Fibroblast of villous mesenchyme (primary cell): ENCODE data around the gene NRIP3. TPM values are rescaled to one million over a fixed set of nuclear protein-coding genes. Genes with fewer than 3 reads are reported as not detected.

Source experiments
- DNase-seq: peaks from one replicate; pipeline ENCODE4 v3.0.0-alpha.2; 2010; ENCODE audit warnings: low read depth
- H3K4me3 ChIP-seq: 2 replicates; pipeline ENCODE4 v1.5.1; 2011; ENCODE audit warnings: low read depth, mild to moderate bottlenecking, low read length
- total RNA-seq: library from RNA; depleted of rRNA; stranded (reverse); fragments of >200 nt; gene quantifications from 2 replicates; pipeline ENCODE4 v1.2.3, GENCODE V29; 2012
- TF ChIP-seq, protein P1 (sequence below): IDR thresholded peaks from 2 replicates; pipeline ENCODE4 v1.5.1; 2012; ENCODE audit warnings: low read depth, mild to moderate bottlenecking, low read length; ENCODE audit not compliant: insufficient read depth

Gene NRIP3
- total RNA-seq, 1 donor = 10.8 TPM

DNA sequence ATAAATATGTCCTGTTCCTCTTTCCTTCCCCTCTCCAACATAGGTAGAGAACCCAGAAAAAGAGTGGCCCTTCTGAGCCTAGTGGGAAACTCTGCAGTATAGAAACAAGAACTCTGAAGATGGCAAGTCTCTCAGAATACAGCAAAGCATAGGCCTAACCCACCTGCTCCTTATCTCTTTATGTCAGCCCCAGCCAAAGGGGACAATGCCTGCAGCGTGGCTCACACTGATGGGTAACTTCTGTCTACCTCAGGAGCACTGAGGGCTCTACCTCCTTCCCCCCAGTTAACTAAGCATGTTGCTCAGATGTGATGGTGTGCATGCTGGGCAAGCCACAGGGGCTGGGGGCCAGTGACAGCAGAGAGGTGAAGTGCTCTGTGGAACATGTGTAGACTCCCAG lies 4.9 kb upstream of the NRIP3 start:
- H3K4me3 ChIP-seq = no peak overlapping the region
- DNase-seq = no peak
- TF ChIP-seq, protein P1, sequence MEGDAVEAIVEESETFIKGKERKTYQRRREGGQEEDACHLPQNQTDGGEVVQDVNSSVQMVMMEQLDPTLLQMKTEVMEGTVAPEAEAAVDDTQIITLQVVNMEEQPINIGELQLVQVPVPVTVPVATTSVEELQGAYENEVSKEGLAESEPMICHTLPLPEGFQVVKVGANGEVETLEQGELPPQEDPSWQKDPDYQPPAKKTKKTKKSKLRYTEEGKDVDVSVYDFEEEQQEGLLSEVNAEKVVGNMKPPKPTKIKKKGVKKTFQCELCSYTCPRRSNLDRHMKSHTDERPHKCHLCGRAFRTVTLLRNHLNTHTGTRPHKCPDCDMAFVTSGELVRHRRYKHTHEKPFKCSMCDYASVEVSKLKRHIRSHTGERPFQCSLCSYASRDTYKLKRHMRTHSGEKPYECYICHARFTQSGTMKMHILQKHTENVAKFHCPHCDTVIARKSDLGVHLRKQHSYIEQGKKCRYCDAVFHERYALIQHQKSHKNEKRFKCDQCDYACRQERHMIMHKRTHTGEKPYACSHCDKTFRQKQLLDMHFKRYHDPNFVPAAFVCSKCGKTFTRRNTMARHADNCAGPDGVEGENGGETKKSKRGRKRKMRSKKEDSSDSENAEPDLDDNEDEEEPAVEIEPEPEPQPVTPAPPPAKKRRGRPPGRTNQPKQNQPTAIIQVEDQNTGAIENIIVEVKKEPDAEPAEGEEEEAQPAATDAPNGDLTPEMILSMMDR = no peak

DNA sequence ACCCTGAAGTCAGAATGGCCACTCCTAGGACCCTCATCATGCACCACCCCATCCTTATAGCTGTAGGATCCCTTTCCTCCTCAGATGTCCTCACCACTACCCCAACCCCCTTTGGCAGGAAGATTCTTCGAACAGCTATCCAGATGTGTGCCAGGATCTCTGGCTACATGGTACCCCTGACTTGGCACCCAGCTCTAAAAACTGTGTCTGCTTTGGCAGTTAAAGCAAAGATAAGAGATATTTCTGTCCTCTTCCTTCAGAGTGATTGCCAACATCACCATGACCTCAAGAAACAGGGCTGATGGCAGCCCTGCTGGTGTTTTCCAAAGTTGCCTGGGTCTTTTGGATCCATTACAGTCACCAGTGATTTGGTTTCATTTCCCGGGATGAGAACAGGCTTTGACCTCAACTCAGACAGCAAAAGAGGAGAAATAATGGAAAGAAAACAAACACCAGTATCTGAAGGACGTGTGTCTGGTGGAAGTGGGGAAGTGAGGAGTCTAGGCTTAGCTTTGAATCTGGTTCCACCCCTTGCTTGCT lies 4.3 kb upstream of the NRIP3 start:
- no peak for DNase-seq
- H3K4me3 ChIP-seq = no peak overlapping the region
- TF ChIP-seq, protein P1 = no peak

DNA sequence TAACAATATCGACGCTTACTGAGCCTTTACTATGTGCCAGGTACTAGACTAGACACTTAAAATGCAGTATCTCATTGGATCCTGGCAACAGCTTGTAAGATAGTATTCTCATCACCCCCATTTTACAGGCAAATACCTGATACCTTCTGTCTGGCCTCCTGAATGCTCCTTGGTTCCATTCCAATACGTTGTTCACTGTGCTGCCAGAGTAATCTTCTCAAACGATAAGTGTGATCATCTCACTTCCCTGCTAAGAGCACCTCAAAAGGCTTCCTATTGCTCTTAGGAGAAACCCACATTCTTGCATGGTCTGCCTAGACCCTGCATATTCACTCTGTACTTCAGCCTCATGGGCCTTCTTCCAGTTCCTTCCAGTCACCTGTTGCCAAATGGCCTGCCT lies 1.3 kb upstream of the NRIP3 start:
- DNase-seq = no peak
- TF ChIP-seq, protein P1 = no peak
- H3K4me3 ChIP-seq = no peak overlapping the region

DNA sequence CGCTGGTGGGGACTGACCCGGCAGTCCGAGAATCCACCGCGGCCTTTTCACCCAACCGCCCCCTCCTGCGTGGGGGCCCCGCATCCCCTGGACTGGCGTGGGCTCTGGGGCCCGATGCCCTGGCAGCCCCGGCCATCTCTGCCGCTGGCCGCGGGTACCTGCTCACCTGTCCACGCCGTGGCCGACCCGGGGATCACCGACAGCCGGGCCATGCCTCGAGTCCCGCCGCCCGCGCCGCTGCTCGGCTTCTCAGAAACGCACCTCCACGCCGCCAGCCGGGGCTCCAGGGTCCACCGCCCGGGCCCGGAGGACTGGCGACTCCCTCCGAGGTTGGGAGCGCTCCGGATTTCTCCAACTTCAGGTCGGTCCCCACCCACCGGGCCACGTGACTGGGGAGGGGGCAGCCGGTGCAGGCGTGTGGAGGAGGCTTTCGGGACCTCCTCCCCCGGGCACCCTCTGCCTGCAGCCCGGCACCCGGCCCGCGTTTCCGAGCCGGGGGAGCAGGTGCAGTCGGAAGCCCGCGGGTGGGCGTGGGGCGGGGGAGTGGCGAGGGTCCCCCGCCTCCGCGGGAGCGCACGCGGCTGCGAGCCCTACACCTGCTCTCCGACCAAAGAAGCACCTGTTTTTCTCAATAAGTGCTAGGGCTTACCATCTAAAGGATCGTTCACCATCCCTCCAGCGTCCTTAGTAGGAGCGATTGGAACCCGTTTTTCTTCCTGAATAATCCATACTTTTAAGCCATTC lies 554 bp upstream of the NRIP3 start:
- TF ChIP-seq, protein P1 = no peak
- peak overlapping the region; percentile 54 for H3K4me3 ChIP-seq
- DNase-seq = no peak

DNA sequence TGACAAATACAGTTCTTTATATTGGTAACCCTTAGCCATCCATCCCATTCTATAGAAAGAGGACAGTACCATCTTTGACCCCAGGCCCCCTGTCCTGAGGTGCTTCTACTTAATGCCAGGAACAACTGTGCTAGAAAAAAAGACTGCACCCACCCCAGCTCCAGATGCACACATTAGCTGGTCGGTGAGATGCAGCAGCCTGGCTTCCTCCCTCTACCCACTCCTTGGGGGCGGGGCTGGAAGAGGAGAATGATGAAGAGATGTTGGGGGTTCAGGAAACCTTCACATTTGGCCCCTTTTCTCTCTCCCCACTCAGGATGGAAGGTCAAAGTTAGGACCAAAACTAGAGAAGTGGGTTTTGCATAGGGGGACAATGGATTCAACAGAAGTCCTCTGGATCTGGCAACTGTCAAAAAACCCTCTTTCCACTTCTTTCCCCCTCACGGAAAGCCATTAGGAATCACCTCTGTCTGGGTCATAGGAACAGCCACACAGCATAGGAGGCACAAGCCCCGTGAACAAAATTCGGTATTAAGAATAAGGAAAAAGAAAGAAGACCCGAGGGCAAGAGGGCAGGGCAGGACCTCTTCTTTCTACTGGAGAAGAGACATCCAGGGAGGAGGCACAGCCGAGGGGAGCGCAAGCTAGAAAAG lies 755 bp downstream of the NRIP3 start:
- DNase-seq = no peak
- H3K4me3 ChIP-seq = peak overlapping the region; percentile 54
- TF ChIP-seq, protein P1 = no peak

DNA sequence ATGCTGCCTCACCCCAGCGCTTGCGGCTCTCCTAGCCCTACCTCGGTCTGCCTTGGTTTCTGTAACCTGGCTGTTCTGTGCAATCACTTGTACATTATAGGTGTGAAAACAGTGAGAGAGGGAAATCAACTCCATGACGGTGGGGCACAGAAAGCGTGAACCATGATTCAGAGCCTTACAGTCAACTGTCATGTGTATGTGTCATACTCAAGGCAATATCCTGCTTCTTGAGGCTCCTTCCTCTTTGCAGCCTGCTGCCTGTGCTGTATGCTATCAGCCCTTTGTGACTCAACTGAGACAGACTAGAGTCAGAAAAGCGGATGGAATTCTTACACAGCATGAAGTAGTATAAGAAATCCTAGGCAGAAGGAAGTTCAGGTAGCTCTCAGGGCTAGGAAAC lies 2.1 kb downstream of the NRIP3 start:
- no peak overlapping the region for H3K4me3 ChIP-seq
- TF ChIP-seq, protein P1 = no peak
- peak; percentile 35 for DNase-seq
